Measurements from ENCODE around the gene HSPA8. TPM values are rescaled to one million over a fixed set of nuclear protein-coding genes. Genes with fewer than 3 reads are reported as not detected.

HSPA8 gene
- polyA plus RNA-seq (2013, experiment 1 of 2) = 1,395 TPM
- 1,207 TPM for polyA plus RNA-seq (2013, experiment 2 of 2)

GRCh38 chr11:123061403-123062157 lies at the start of gene HSPA8:
Gene HSPA8 (minus strand): TSS chr11:123062136. CDS start chr11:123061324, 812 bp downstream.
- Histone ChIP-seq H3K27ac (ENCODE audit: low read depth, low read length, severe bottlenecking) (peak within 1 kb of the TSS; percentile 100), H3K4me3 (ENCODE audit: extremely low read depth, insufficient read depth, low read length, poor library complexity, severe bottlenecking) (peak within 1 kb of the TSS; percentile 96), H3K4me1 (ENCODE audit: control insufficient read depth, insufficient read depth, low read length, poor library complexity, severe bottlenecking) (peaks cover 18% of the 10 kb centered on the region), H3K9me3 (ENCODE audit: control insufficient read depth, low read length) (no peaks in the 10 kb centered on the region), H3K36me3 (ENCODE audit: control insufficient read depth, insufficient read depth, low read length) (peaks cover 49% of the 10 kb centered on the region)
- 0 to 1% methylated on average over 38 to 40 of the region's 45 CpGs for WGBS, 2 experiments (ENCODE audit: insufficient coverage in 2 of 2)

GRCh38 chr11:123111465-123111864 lies 49.5 kb upstream of the HSPA8 start:
- Histone ChIP-seq H3K4me1 (ENCODE audit: control insufficient read depth, insufficient read depth, low read length, poor library complexity, severe bottlenecking) (peaks cover 3% of the 10 kb centered on the region), H3K4me3 (ENCODE audit: extremely low read depth, insufficient read depth, low read length, poor library complexity, severe bottlenecking) (no peak overlapping the region), H3K36me3 (ENCODE audit: control insufficient read depth, insufficient read depth, low read length) (peaks cover 8% of the 10 kb centered on the region), H3K9me3 (ENCODE audit: control insufficient read depth, low read length) (peaks cover 8% of the 10 kb centered on the region), H3K27ac (ENCODE audit: low read depth, low read length, severe bottlenecking) (no peak overlapping the region)
- 49 to 50% methylated on average over 2 of the region's 4 CpGs for WGBS, 2 experiments (ENCODE audit: insufficient coverage in 2 of 2)

GRCh38 chr11:123110397-123110796 lies 48.5 kb upstream of the HSPA8 start:
- WGBS, 2 experiments (ENCODE audit: insufficient coverage in 2 of 2) = 87 to 93% methylated on average over 7 to 8 of the region's 8 CpGs

GRCh38 chr11:123107945-123108495 lies 46.1 kb upstream of the HSPA8 start:
- Histone ChIP-seq H3K27ac (ENCODE audit: low read depth, low read length, severe bottlenecking) (peak overlapping the region; percentile 16), H3K4me1 (ENCODE audit: control insufficient read depth, insufficient read depth, low read length, poor library complexity, severe bottlenecking) (peaks cover 3% of the 10 kb centered on the region), H3K9me3 (ENCODE audit: control insufficient read depth, low read length) (no peaks in the 10 kb centered on the region), H3K4me3 (ENCODE audit: extremely low read depth, insufficient read depth, low read length, poor library complexity, severe bottlenecking) (no peak overlapping the region), H3K36me3 (ENCODE audit: control insufficient read depth, insufficient read depth, low read length) (no peaks in the 10 kb centered on the region)
- 85% methylated on average over 2 of the region's 4 CpGs; no CpG with 5 or more reads in 1 of the 2 experiments for WGBS, 2 experiments (ENCODE audit: insufficient coverage in 2 of 2)

More at GRCh38 chr11:123110397-123110796, 48.5 kb upstream of the HSPA8 start:
- H3K4me1 ChIP-seq (ENCODE audit: control insufficient read depth, insufficient read depth, low read length, poor library complexity, severe bottlenecking) = peaks cover 3% of the 10 kb centered on the region
- H3K36me3 ChIP-seq (ENCODE audit: control insufficient read depth, insufficient read depth, low read length) = peaks cover under 1% of the 10 kb centered on the region
- no peak overlapping the region for H3K27ac ChIP-seq (ENCODE audit: low read depth, low read length, severe bottlenecking)
- H3K9me3 ChIP-seq (ENCODE audit: control insufficient read depth, low read length) = no peaks in the 10 kb centered on the region
- no peak overlapping the region for H3K4me3 ChIP-seq (ENCODE audit: extremely low read depth, insufficient read depth, low read length, poor library complexity, severe bottlenecking)

- peaks cover 3% of the 10 kb centered on the region for H3K4me1 ChIP-seq (ENCODE audit: control insufficient read depth, insufficient read depth, low read length, poor library complexity, severe bottlenecking)
- no peaks in the 10 kb centered on the region for H3K36me3 ChIP-seq (ENCODE audit: control insufficient read depth, insufficient read depth, low read length)
- H3K9me3 ChIP-seq (ENCODE audit: control insufficient read depth, low read length) = no peaks in the 10 kb centered on the region
- H3K27ac ChIP-seq (ENCODE audit: low read depth, low read length, severe bottlenecking) = no peak overlapping the region
- H3K4me3 ChIP-seq (ENCODE audit: extremely low read depth, insufficient read depth, low read length, poor library complexity, severe bottlenecking) = no peak overlapping the region
- WGBS, 2 experiments (ENCODE audit: insufficient coverage in 2 of 2) = 93 to 100% methylated on average over 2 to 3 of the region's 3 CpGs
Observed at GRCh38 chr11:123104697-123105096, 42.8 kb upstream of the HSPA8 start.

GRCh38 chr11:123103326-123103980 lies 41.5 kb upstream of the HSPA8 start:
- Histone ChIP-seq H3K4me3 (ENCODE audit: extremely low read depth, insufficient read depth, low read length, poor library complexity, severe bottlenecking) (no peak overlapping the region), H3K36me3 (ENCODE audit: control insufficient read depth, insufficient read depth, low read length) (no peaks in the 10 kb centered on the region), H3K27ac (ENCODE audit: low read depth, low read length, severe bottlenecking) (no peak overlapping the region), H3K4me1 (ENCODE audit: control insufficient read depth, insufficient read depth, low read length, poor library complexity, severe bottlenecking) (peaks cover 3% of the 10 kb centered on the region), H3K9me3 (ENCODE audit: control insufficient read depth, low read length) (no peaks in the 10 kb centered on the region)
- WGBS, 2 experiments (ENCODE audit: insufficient coverage in 2 of 2) = 79 to 87% methylated on average over 8 of the region's 8 CpGs

GRCh38 chr11:123100379-123101085 lies 38.6 kb upstream of the HSPA8 start:
- 92 to 100% methylated on average over 5 of the region's 7 CpGs for WGBS, 2 experiments (ENCODE audit: insufficient coverage in 2 of 2)

GRCh38 chr11:123098990-123099389 lies 37.1 kb upstream of the HSPA8 start:
- H3K9me3 ChIP-seq (ENCODE audit: control insufficient read depth, low read length) = no peaks in the 10 kb centered on the region
- H3K4me3 ChIP-seq (ENCODE audit: extremely low read depth, insufficient read depth, low read length, poor library complexity, severe bottlenecking) = no peak overlapping the region
- H3K4me1 ChIP-seq (ENCODE audit: control insufficient read depth, insufficient read depth, low read length, poor library complexity, severe bottlenecking) = no peaks in the 10 kb centered on the region
- H3K36me3 ChIP-seq (ENCODE audit: control insufficient read depth, insufficient read depth, low read length) = peaks cover under 1% of the 10 kb centered on the region
- H3K27ac ChIP-seq (ENCODE audit: low read depth, low read length, severe bottlenecking) = no peak overlapping the region
- 65 to 96% methylated on average over 3 of the region's 3 CpGs for WGBS, 2 experiments (ENCODE audit: insufficient coverage in 2 of 2)

More at GRCh38 chr11:123100379-123101085, 38.6 kb upstream of the HSPA8 start:
- H3K27ac ChIP-seq (ENCODE audit: low read depth, low read length, severe bottlenecking) = no peak overlapping the region
- no peaks in the 10 kb centered on the region for H3K36me3 ChIP-seq (ENCODE audit: control insufficient read depth, insufficient read depth, low read length)
- H3K4me3 ChIP-seq (ENCODE audit: extremely low read depth, insufficient read depth, low read length, poor library complexity, severe bottlenecking) = no peak overlapping the region
- H3K4me1 ChIP-seq (ENCODE audit: control insufficient read depth, insufficient read depth, low read length, poor library complexity, severe bottlenecking) = no peaks in the 10 kb centered on the region
- no peaks in the 10 kb centered on the region for H3K9me3 ChIP-seq (ENCODE audit: control insufficient read depth, low read length)

GRCh38 chr11:123093739-123094138 lies 31.8 kb upstream of the HSPA8 start:
- H3K36me3 ChIP-seq (ENCODE audit: control insufficient read depth, insufficient read depth, low read length) = peaks cover 3% of the 10 kb centered on the region
- no peaks in the 10 kb centered on the region for H3K9me3 ChIP-seq (ENCODE audit: control insufficient read depth, low read length)
- 80 to 100% methylated on average over 2 of the region's 3 CpGs for WGBS, 2 experiments (ENCODE audit: insufficient coverage in 2 of 2)

GRCh38 chr11:123091506-123091905 lies 29.6 kb upstream of the HSPA8 start:
- no peaks in the 10 kb centered on the region for H3K4me1 ChIP-seq (ENCODE audit: control insufficient read depth, insufficient read depth, low read length, poor library complexity, severe bottlenecking)
- H3K27ac ChIP-seq (ENCODE audit: low read depth, low read length, severe bottlenecking) = no peak overlapping the region
- no peak overlapping the region for H3K4me3 ChIP-seq (ENCODE audit: extremely low read depth, insufficient read depth, low read length, poor library complexity, severe bottlenecking)
- WGBS, 2 experiments (ENCODE audit: insufficient coverage in 2 of 2) = 80 to 81% methylated on average over 5 to 6 of the region's 6 CpGs
- no peaks in the 10 kb centered on the region for H3K9me3 ChIP-seq (ENCODE audit: control insufficient read depth, low read length)
- peaks cover 3% of the 10 kb centered on the region for H3K36me3 ChIP-seq (ENCODE audit: control insufficient read depth, insufficient read depth, low read length)

More at GRCh38 chr11:123093739-123094138, 31.8 kb upstream of the HSPA8 start:
- Histone ChIP-seq H3K4me1 (ENCODE audit: control insufficient read depth, insufficient read depth, low read length, poor library complexity, severe bottlenecking) (no peaks in the 10 kb centered on the region), H3K27ac (ENCODE audit: low read depth, low read length, severe bottlenecking) (no peak overlapping the region), H3K4me3 (ENCODE audit: extremely low read depth, insufficient read depth, low read length, poor library complexity, severe bottlenecking) (no peak overlapping the region)
